Stimulated activated CD8-positive, alpha-beta memory T cell treated with anti-CD3 and anti-CD28 coated beads, Interleukin-4, amount 100 ng/mL, for 48 hours (primary cell): ENCODE results near the gene NTM.

Experiments used
- DNase-seq: peaks from one replicate; pipeline ENCODE4 v3.0.0-alpha.2; 2020

The NTM gene

GRCh38 chr11:131938351-131938751 is 567.9 kb downstream of the NTM start:
- no peak for DNase-seq

- no peak for DNase-seq
These were observed 569.7 kb downstream of the NTM start for GRCh38 chr11:131940126-131940525.

GRCh38 chr11:131942878-131943277 is 572.5 kb downstream of the NTM start:
- no peak for DNase-seq

GRCh38 chr11:131943295-131943694 is 572.9 kb downstream of the NTM start:
- DNase-seq, result no peak

GRCh38 chr11:131944736-131945135 is 574.3 kb downstream of the NTM start:
- DNase-seq, result no peak

- DNase-seq, result no peak
These were observed 575.3 kb downstream of the NTM start for GRCh38 chr11:131945706-131946105.

- no peak for DNase-seq
These were observed 577.1 kb downstream of the NTM start for GRCh38 chr11:131947511-131947910.

- DNase-seq, result no peak
These were observed 580.7 kb downstream of the NTM start for GRCh38 chr11:131951121-131951520.

- no peak for DNase-seq
These were observed 583.7 kb downstream of the NTM start for GRCh38 chr11:131954146-131954545.

GRCh38 chr11:131955904-131956303 is 585.5 kb downstream of the NTM start:
- DNase-seq, result no peak

- DNase-seq, result no peak
These were observed 586.8 kb downstream of the NTM start for GRCh38 chr11:131957201-131957600.

- DNase-seq, result no peak
These were observed 587.5 kb downstream of the NTM start for GRCh38 chr11:131957875-131958274.

GRCh38 chr11:131962818-131963217 is 592.4 kb downstream of the NTM start:
- no peak for DNase-seq

- no peak for DNase-seq
These were observed 594.5 kb downstream of the NTM start for GRCh38 chr11:131964698-131965483.

GRCh38 chr11:131965504-131965903 is 595.1 kb downstream of the NTM start:
- DNase-seq, result no peak

- no peak for DNase-seq
These were observed 596.3 kb downstream of the NTM start for GRCh38 chr11:131966667-131967066.

- no peak for DNase-seq
These were observed 598.8 kb downstream of the NTM start for GRCh38 chr11:131969261-131969660.

GRCh38 chr11:131973061-131973460 is 602.6 kb downstream of the NTM start:
- DNase-seq, result no peak

GRCh38 chr11:131975619-131976018 is 605.2 kb downstream of the NTM start:
- no peak for DNase-seq

- DNase-seq, result no peak
These were observed 605.6 kb downstream of the NTM start for GRCh38 chr11:131976021-131976420.

- no peak for DNase-seq
These were observed 606.8 kb downstream of the NTM start for GRCh38 chr11:131977231-131977630.

- no peak for DNase-seq
These were observed 607.4 kb downstream of the NTM start for GRCh38 chr11:131977854-131978253.

GRCh38 chr11:131978351-131978750 is 607.9 kb downstream of the NTM start:
- DNase-seq, result no peak

GRCh38 chr11:131979364-131979763 is 608.9 kb downstream of the NTM start:
- DNase-seq, result no peak

GRCh38 chr11:131980199-131980598 is 609.8 kb downstream of the NTM start:
- DNase-seq, result no peak
